HG03342 (cell line): Measurements from ENCODE around the gene LDLRAD4.
"Not testable (repeated sequence)": the region's sequence is repeated elsewhere in the genome, so short reads cannot be mapped to it uniquely, and the experiment has no call there.

Experiments used
- ATAC-seq: cut with Tn5 transposase; IDR thresholded peaks from one replicate; pipeline ENCODE4 v1.9.1; 2021; ENCODE audit warnings: mild to moderate bottlenecking, moderate library complexity; ENCODE audit not compliant: unreplicated experiment

LDLRAD4 gene

GRCh38 chr18:13477147-13477683, 258.7 kb downstream of the LDLRAD4 start:
- no peak for ATAC-seq

GRCh38 chr18:13480571-13481255, 262.2 kb downstream of the LDLRAD4 start:
- no peak for ATAC-seq

- ATAC-seq, result no peak
These were observed 262.8 kb downstream of the LDLRAD4 start for GRCh38 chr18:13481331-13481730.

- ATAC-seq, result peak; percentile 94
These were observed 263.5 kb downstream of the LDLRAD4 start for GRCh38 chr18:13481820-13482617.

- ATAC-seq, result no peak
These were observed 264.0 kb downstream of the LDLRAD4 start for GRCh38 chr18:13482618-13482945.

- ATAC-seq, result no peak
These were observed 265.0 kb downstream of the LDLRAD4 start for GRCh38 chr18:13483316-13484270.

- no peak for ATAC-seq
These were observed 266.6 kb downstream of the LDLRAD4 start for GRCh38 chr18:13485182-13485581.

- no peak for ATAC-seq
These were observed 267.0 kb downstream of the LDLRAD4 start for GRCh38 chr18:13485604-13486003.

GRCh38 chr18:13486284-13486683, 267.7 kb downstream of the LDLRAD4 start:
- ATAC-seq, result no peak

- ATAC-seq, result no peak
These were observed 268.1 kb downstream of the LDLRAD4 start for GRCh38 chr18:13486686-13487085.

- ATAC-seq, result no peak
These were observed 268.7 kb downstream of the LDLRAD4 start for GRCh38 chr18:13487237-13487636.

- no peak for ATAC-seq
These were observed 269.8 kb downstream of the LDLRAD4 start for GRCh38 chr18:13488281-13488929.

- ATAC-seq, result not testable (repeated sequence)
These were observed 270.7 kb downstream of the LDLRAD4 start for GRCh38 chr18:13489303-13489702.

GRCh38 chr18:13491138-13491537, 272.6 kb downstream of the LDLRAD4 start:
- no peak for ATAC-seq

GRCh38 chr18:13492314-13492713, 273.8 kb downstream of the LDLRAD4 start:
- no peak for ATAC-seq

GRCh38 chr18:13493079-13493478, 274.5 kb downstream of the LDLRAD4 start:
- ATAC-seq, result no peak

GRCh38 chr18:13493725-13494124, 275.2 kb downstream of the LDLRAD4 start:
- no peak for ATAC-seq

GRCh38 chr18:13494871-13495445, 276.4 kb downstream of the LDLRAD4 start:
- ATAC-seq, result no peak

- no peak for ATAC-seq
These were observed 277.4 kb downstream of the LDLRAD4 start for GRCh38 chr18:13495961-13496360.

- no peak for ATAC-seq
These were observed 278.2 kb downstream of the LDLRAD4 start for GRCh38 chr18:13496691-13497281.
